Measurements from ENCODE around the gene BCCIP.

BCCIP gene

DNA sequence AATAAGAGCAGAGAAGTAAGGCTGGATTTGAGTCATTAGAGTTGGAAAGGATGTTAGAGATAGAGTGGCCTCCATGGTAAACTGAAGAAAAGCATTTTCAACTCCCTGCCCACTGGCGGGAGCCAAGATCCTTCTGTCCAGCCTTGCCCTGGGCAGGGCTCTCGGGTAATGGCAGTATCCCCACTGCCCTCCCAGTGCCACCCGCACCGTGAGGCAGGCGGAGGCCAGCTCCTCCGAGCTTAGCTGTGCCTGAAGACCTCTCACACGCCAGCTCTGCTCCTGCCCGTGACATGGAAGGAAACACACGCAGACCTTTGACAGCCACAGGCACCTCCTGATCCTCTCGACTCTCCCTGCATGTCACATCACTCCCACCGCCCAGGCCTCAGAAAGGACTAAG lies 22.3 kb downstream of the BCCIP start:
- TF ChIP-seq ZFP30 (CRISPR knock-in tag; IDR thresholded peaks at IDR 0.05) (no peak), ZNF70 (CRISPR knock-in tag; IDR thresholded peaks at IDR 0.05) (no peak), ZNF8 (CRISPR knock-in tag; IDR thresholded peaks at IDR 0.05) (no peak), BACH2 (CRISPR knock-in tag; IDR thresholded peaks at IDR 0.05; ENCODE audit: borderline replicate concordance) (no peak), TOX (CRISPR knock-in tag; IDR thresholded peaks at IDR 0.05; ENCODE audit: borderline replicate concordance) (no peak)
- TF ChIP-seq, protein P1, sequence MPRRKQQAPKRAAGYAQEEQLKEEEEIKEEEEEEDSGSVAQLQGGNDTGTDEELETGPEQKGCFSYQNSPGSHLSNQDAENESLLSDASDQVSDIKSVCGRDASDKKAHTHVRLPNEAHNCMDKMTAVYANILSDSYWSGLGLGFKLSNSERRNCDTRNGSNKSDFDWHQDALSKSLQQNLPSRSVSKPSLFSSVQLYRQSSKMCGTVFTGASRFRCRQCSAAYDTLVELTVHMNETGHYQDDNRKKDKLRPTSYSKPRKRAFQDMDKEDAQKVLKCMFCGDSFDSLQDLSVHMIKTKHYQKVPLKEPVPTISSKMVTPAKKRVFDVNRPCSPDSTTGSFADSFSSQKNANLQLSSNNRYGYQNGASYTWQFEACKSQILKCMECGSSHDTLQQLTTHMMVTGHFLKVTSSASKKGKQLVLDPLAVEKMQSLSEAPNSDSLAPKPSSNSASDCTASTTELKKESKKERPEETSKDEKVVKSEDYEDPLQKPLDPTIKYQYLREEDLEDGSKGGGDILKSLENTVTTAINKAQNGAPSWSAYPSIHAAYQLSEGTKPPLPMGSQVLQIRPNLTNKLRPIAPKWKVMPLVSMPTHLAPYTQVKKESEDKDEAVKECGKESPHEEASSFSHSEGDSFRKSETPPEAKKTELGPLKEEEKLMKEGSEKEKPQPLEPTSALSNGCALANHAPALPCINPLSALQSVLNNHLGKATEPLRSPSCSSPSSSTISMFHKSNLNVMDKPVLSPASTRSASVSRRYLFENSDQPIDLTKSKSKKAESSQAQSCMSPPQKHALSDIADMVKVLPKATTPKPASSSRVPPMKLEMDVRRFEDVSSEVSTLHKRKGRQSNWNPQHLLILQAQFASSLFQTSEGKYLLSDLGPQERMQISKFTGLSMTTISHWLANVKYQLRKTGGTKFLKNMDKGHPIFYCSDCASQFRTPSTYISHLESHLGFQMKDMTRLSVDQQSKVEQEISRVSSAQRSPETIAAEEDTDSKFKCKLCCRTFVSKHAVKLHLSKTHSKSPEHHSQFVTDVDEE (CRISPR knock-in tag; IDR thresholded peaks at IDR 0.05) = no peak
- TF ChIP-seq, protein P2, sequence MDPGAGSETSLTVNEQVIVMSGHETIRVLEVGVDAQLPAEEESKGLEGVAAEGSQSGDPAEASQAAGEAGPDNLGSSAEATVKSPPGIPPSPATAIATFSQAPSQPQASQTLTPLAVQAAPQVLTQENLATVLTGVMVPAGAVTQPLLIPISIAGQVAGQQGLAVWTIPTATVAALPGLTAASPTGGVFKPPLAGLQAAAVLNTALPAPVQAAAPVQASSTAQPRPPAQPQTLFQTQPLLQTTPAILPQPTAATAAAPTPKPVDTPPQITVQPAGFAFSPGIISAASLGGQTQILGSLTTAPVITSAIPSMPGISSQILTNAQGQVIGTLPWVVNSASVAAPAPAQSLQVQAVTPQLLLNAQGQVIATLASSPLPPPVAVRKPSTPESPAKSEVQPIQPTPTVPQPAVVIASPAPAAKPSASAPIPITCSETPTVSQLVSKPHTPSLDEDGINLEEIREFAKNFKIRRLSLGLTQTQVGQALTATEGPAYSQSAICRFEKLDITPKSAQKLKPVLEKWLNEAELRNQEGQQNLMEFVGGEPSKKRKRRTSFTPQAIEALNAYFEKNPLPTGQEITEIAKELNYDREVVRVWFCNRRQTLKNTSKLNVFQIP (CRISPR knock-in tag; IDR thresholded peaks at IDR 0.05; ENCODE audit: borderline replicate concordance, low read depth) = no peak
- ATAC-seq = no peak

DNA sequence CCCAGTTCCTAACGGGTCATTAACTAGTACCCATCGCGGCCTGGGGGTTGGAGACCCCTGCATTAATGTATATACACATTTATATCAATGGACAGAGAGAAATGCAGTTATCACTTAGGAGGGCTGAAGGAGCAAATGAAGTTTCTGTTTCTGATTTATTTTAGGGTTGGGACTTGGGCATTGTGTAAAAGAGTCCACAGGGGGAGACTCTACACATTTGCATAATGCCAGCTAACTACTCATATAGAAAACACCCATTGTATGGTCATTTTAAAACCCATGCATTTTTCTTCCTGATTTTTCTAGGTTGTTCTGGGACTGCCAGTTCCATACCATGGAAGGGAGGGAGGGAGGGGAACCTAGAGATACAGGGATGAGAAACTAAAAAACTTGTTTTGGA lies 23.5 kb downstream of the BCCIP start:
- TF ChIP-seq OSR1 (CRISPR knock-in tag; IDR thresholded peaks at IDR 0.05) (no peak), RARB (CRISPR knock-in tag; IDR thresholded peaks at IDR 0.05) (no peak), TOX (CRISPR knock-in tag; IDR thresholded peaks at IDR 0.05; ENCODE audit: borderline replicate concordance) (no peak), ISL1 (CRISPR knock-in tag; IDR thresholded peaks at IDR 0.05) (no peak)
- TF ChIP-seq, protein P3, sequence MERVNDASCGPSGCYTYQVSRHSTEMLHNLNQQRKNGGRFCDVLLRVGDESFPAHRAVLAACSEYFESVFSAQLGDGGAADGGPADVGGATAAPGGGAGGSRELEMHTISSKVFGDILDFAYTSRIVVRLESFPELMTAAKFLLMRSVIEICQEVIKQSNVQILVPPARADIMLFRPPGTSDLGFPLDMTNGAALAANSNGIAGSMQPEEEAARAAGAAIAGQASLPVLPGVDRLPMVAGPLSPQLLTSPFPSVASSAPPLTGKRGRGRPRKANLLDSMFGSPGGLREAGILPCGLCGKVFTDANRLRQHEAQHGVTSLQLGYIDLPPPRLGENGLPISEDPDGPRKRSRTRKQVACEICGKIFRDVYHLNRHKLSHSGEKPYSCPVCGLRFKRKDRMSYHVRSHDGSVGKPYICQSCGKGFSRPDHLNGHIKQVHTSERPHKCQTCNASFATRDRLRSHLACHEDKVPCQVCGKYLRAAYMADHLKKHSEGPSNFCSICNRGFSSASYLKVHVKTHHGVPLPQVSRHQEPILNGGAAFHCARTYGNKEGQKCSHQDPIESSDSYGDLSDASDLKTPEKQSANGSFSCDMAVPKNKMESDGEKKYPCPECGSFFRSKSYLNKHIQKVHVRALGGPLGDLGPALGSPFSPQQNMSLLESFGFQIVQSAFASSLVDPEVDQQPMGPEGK (CRISPR knock-in tag; IDR thresholded peaks at IDR 0.05; ENCODE audit: borderline replicate concordance) = no peak
- ATAC-seq = no peak

DNA sequence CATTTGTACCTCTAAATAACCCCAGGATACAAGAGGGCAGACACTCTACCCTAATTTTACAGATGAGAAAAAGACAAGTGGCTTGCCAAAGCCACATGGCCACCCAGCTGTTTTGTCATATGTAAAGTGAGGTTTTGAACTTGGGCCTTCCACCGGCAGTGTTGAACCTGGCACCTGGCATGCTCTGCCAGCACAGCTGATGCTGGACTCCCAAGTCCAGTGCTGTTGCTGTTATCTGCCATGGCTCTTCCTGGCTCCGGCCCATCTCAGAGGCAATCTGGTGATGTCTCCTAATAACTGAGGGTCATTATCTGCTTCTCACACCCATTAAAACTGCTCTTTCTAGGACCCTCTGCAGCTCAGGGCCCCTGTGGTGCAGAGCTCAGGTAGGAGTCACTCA lies 25.0 kb downstream of the BCCIP start:
- ATAC-seq = no peak
- TF ChIP-seq SNAI2 (CRISPR knock-in tag; IDR thresholded peaks at IDR 0.05) = no peak
- TF ChIP-seq ZFP3 (CRISPR knock-in tag; IDR thresholded peaks at IDR 0.05) = no peak
- no peak for TF ChIP-seq ZC3H10 (CRISPR knock-in tag; IDR thresholded peaks at IDR 0.05)
- no peak for TF ChIP-seq ZFP30 (CRISPR knock-in tag; IDR thresholded peaks at IDR 0.05)
- TF ChIP-seq GLIS3 (CRISPR knock-in tag; IDR thresholded peaks at IDR 0.05) = no peak
- TF ChIP-seq BACH2 (CRISPR knock-in tag; IDR thresholded peaks at IDR 0.05; ENCODE audit: borderline replicate concordance) = no peak
- TF ChIP-seq RARB (CRISPR knock-in tag; IDR thresholded peaks at IDR 0.05) = no peak
- TF ChIP-seq ESRRG (CRISPR knock-in tag; IDR thresholded peaks at IDR 0.05) = no peak
- no peak for TF ChIP-seq ZNF565 (CRISPR knock-in tag; conservative IDR thresholded peaks at IDR 0.05; ENCODE audit: low read depth)
- TF ChIP-seq, protein P1 (CRISPR knock-in tag; IDR thresholded peaks at IDR 0.05) = no peak
- no peak for TF ChIP-seq OSR1 (CRISPR knock-in tag; IDR thresholded peaks at IDR 0.05)
- TF ChIP-seq, protein P2 (CRISPR knock-in tag; IDR thresholded peaks at IDR 0.05; ENCODE audit: borderline replicate concordance, low read depth) = no peak
- no peak for TF ChIP-seq CSDC2 (CRISPR knock-in tag; IDR thresholded peaks at IDR 0.05)
- TF ChIP-seq ZNF8 (CRISPR knock-in tag; IDR thresholded peaks at IDR 0.05) = no peak
- TF ChIP-seq, protein P3 (CRISPR knock-in tag; IDR thresholded peaks at IDR 0.05; ENCODE audit: borderline replicate concordance) = no peak
- no peak for TF ChIP-seq TOX (CRISPR knock-in tag; IDR thresholded peaks at IDR 0.05; ENCODE audit: borderline replicate concordance)

All from SK-N-SH treated with all-trans-retinoic acid at 6 μM for 48 hours (cell line).